Esophagus squamous epithelium (tissue), 5 donors: Measurements from ENCODE around the gene RASGRF1. TPM values are rescaled to one million over a fixed set of nuclear protein-coding genes. Genes with fewer than 3 reads are reported as not detected.

Experiments used
- DNase-seq: peaks from one replicate; lab custom pipeline; 2025; lab: John Stamatoyannopoulos, UW
- H3K27ac ChIP-seq, 4 donors: fragments of 200-600 bp; sonication (generic); one replicate each; pipeline ENCODE4 v1.5.1; 2016 to 2019; ENCODE audit warnings: mild to moderate bottlenecking in 1 of 4
- H3K27me3 ChIP-seq, 4 donors: fragments of 200-600 bp; sonication (generic); 1 replicate in 3 of 4; 2 replicates in 1 of 4; pipeline versions ENCODE4 v1.5.1 to v1.6.0; 2017 to 2021; ENCODE audit warnings: antibody characterized with exemption in 1 of 4
- H3K36me3 ChIP-seq, 3 donors: fragments of 200-600 bp; sonication (generic); one replicate each; pipeline ENCODE4 v1.5.1; 2016 to 2019
- H3K4me1 ChIP-seq, 3 donors: fragments of 200-600 bp; sonication (generic); one replicate each; pipeline ENCODE4 v1.5.1; 2017 to 2019
- H3K4me3 ChIP-seq, 4 donors: fragments of 200-600 bp; sonication (generic); 1 replicate in 3 of 4; 2 replicates in 1 of 4; pipeline ENCODE4 v1.5.1; 2016 to 2019; ENCODE audit warnings: mild to moderate bottlenecking in 2 of 4, moderate library complexity in 1 of 4
- H3K9me3 ChIP-seq, 3 donors: fragments of 200-600 bp; sonication (generic); one replicate each; pipeline ENCODE4 v1.5.1; 2016 to 2019
- POLR2A ChIP-seq, 4 donors: fragments of 450-650 bp; IDR thresholded peaks; one replicate each; pipeline ENCODE4 v1.6.1; 2017; ENCODE audit warnings: antibody characterized with exemption in 4 of 4, mild to moderate bottlenecking in 4 of 4, moderate library complexity in 3 of 4
- WGBS, 2 donors: methylation state at CpG; one replicate each; pipeline ENCODE4 v1.1.5; 2018; 5-methylcytosine and 5-hydroxymethylcytosine counted together
- intact Hi-C: fragments of 100-400 bp; cut with DNase I; formaldehyde crosslinking; loops from one replicate; pipeline ENCODE4 v1.15.0; 2022
- total RNA-seq, 4 donors: library from RNA; depleted of rRNA; stranded (reverse); fragments of >200 nt; gene quantifications; one replicate each; pipeline ENCODE4 v1.1.0, GENCODE V29; 2016
- TF ChIP-seq, protein P1 (sequence below), 6 experiments: fragments of 450-650 bp in 4 of 6; fragments of 200-600 bp in 2 of 6; sonication (generic) in 2 of 6; IDR thresholded peaks; one replicate each; pipeline ENCODE4 v1.5.1; 2016 to 2019; ENCODE audit warnings: antibody characterized with exemption in 6 of 6, mild to moderate bottlenecking in 4 of 6, moderate library complexity in 4 of 6
- donor health status: DM: yes; HTN: yes; CAD: no.

Gene RASGRF1
- total RNA-seq, 4 donors from 2014 or later: 0.23 TPM; not detected in 3

DNA sequence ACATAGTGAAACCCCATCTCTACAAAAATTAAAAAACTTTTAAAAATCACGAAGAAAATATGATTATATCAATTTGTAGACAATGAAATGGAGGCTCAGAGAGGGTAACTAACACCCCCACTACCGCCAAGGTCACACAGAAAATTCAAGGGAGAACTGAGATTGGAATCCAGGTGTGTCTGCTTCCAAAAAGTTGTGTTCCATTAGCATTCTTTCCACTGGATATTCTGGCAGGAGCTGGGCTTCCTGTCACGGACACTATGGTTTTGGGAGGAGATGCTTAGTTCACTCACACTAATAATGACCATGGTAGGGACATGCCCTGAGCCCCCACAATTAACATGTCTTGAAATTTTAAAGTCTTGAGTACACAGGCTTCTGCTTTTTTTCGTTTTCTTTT, 174.5 kb downstream of the RASGRF1 start:
- Histone ChIP-seq H3K9me3 (no peaks in the 10 kb centered on the region), H3K36me3 (peaks cover 0 to 60% (median 6%) of the 10 kb centered on the region in 3 donors), H3K27me3 (no peaks in the 10 kb centered on the region), H3K27ac (peak overlapping the region in 3 of 4 donors; percentile 26 to 75 (median 59)), H3K4me3 (no peak overlapping the region), H3K4me1 (peaks cover 5 to 40% (median 35%) of the 10 kb centered on the region in 3 donors)
- TF ChIP-seq POLR2A (IDR thresholded peaks at IDR 0.05): no peak
- TF ChIP-seq, protein P1, sequence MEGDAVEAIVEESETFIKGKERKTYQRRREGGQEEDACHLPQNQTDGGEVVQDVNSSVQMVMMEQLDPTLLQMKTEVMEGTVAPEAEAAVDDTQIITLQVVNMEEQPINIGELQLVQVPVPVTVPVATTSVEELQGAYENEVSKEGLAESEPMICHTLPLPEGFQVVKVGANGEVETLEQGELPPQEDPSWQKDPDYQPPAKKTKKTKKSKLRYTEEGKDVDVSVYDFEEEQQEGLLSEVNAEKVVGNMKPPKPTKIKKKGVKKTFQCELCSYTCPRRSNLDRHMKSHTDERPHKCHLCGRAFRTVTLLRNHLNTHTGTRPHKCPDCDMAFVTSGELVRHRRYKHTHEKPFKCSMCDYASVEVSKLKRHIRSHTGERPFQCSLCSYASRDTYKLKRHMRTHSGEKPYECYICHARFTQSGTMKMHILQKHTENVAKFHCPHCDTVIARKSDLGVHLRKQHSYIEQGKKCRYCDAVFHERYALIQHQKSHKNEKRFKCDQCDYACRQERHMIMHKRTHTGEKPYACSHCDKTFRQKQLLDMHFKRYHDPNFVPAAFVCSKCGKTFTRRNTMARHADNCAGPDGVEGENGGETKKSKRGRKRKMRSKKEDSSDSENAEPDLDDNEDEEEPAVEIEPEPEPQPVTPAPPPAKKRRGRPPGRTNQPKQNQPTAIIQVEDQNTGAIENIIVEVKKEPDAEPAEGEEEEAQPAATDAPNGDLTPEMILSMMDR (IDR thresholded peaks at IDR 0.05): no peak
- DNase-seq: no peak
- 50 to 59% methylated on average over 4 of the region's 4 CpGs for WGBS, 2 donors
- intact Hi-C loops: no loop called here

DNA sequence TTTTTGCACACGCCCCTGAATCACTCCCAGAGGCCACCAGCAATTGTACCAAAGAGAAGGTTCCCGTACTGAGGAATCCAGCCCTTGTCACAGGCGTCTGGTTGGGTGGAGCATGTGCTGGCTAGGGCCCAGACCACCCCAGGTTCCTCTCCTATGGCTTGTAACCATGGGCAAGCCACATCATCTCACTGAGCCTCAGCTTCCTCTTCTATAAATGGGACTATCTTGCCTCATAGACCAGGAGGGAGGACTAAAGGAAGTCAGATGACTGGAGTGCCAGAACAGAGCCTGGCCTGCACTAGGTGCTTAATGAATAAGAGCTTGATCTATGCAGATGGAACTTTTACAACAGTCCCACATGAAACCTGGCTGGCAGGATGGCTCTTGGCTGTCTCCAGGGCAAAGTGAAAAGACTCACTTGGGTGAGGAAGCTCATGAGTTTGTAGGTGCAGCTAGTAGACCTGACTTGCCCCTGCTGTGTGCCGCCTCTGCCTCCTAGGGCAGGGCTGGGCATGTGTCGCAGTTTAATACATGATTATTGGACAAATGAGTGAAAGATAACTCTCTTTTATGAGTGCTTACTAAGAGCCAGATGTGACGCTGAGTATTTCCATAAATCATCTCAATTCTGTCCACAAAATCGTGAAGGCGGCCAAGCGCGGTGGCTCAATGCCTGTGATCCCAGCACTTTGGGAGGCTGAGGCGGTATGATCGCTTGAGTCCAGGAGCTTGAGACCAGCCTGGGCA, 175.1 kb downstream of the RASGRF1 start:
- WGBS, 2 donors: 43 to 52% methylated on average over 9 to 12 of the region's 12 CpGs
- Histone ChIP-seq H3K36me3 (peaks cover 0 to 60% (median 5%) of the 10 kb centered on the region in 3 donors), H3K27me3 (no peaks in the 10 kb centered on the region), H3K27ac (peak overlapping the region; percentile 29 to 81 (median 67)), H3K4me3 (no peak overlapping the region), H3K4me1 (peaks cover 5 to 40% (median 35%) of the 10 kb centered on the region in 3 donors), H3K9me3 (no peaks in the 10 kb centered on the region)
- TF ChIP-seq, protein P1 (IDR thresholded peaks at IDR 0.05): no peak
- no peak for TF ChIP-seq POLR2A (IDR thresholded peaks at IDR 0.05)
- DNase-seq: no peak
- intact Hi-C loops: no loop called here

DNA sequence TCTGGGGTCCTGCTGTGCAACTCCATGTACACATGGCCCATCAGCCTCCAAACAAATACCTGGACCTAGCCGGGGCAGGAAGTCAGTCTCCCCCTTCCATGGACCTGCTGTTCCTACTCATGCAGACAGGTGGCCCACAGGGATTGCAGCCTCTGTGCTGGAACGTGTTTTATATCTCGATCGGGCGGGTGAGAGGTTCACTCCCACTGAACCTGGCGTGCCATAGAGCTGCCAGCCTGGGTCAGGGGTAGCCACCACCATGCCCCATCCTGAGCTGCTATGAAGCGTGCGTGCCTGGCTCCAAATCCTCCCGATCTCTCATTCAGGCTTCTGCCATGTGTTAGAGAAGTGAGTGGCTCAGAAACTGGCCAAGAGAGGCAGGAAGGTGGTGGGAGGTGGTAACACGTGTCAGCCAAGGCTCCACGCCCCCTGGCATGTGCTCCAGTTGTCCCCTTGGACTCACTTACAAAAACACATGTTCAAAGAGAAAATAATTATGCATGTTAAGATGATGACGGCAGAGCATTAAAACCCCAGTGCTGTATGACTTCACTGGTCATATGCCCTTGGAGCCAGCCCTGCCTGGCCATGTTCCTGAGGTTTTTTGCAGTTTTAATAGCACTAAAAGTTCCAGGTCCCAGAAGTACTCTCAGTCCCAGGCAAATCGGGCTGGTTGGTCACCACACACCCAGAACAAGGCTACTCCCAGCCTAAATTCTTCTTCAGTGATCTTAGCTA, 176.4 kb downstream of the RASGRF1 start:
- intact Hi-C loops: loop anchor here (5.0 kb wide), 1 partner anchor 68 kb away; no protein-coding TSS in a partner anchor
- no peak for DNase-seq
- WGBS, 2 donors: 39 to 53% methylated on average over 4 to 13 of the region's 13 CpGs
- Histone ChIP-seq H3K4me1 (peaks cover 5 to 40% (median 35%) of the 10 kb centered on the region in 3 donors), H3K36me3 (peaks cover 0 to 60% (median 5%) of the 10 kb centered on the region in 3 donors), H3K27ac (peak overlapping the region in 3 of 4 donors; percentile 59 to 75 (median 62)), H3K27me3 (no peaks in the 10 kb centered on the region), H3K9me3 (no peaks in the 10 kb centered on the region), H3K4me3 (no peak overlapping the region)
- no peak for TF ChIP-seq POLR2A (IDR thresholded peaks at IDR 0.05)
- TF ChIP-seq, protein P1 (IDR thresholded peaks at IDR 0.05): peak in 5 of 6 experiments; percentile 49 to 79 (median 59)

GRCh38 chr15:78913012-78913411, 177.6 kb downstream of the RASGRF1 start:
- intact Hi-C loops: loop anchor here (5.0 kb wide), 1 partner anchor 69 kb away; no protein-coding TSS in a partner anchor
- H3K27ac ChIP-seq: peak overlapping the region in 1 of 4 donors; percentile 30
- H3K9me3 ChIP-seq: no peaks in the 10 kb centered on the region
- whole genome bisulfite sequencing, 2 donors: 83 to 87% methylated on average over 3 of the region's 3 CpGs
- no peak for DNase-seq
- TF ChIP-seq, protein P1 (IDR thresholded peaks at IDR 0.05): no peak
- no peak for TF ChIP-seq POLR2A (IDR thresholded peaks at IDR 0.05)
- peaks cover 0 to 60% (median 5%) of the 10 kb centered on the region in 3 donors for H3K36me3 ChIP-seq
- no peaks in the 10 kb centered on the region for H3K27me3 ChIP-seq
- H3K4me3 ChIP-seq: no peak overlapping the region
- H3K4me1 ChIP-seq: peaks cover 5 to 40% (median 35%) of the 10 kb centered on the region in 3 donors
